Activated T-helper 1 cell treated with anti-CD3 and anti-CD28 coated beads, Interleukin-12 subunit alpha, Interleukin-12 subunit beta, Interleukin-2, Interleukin-4 antibody, amounts not matched to agents 30 ng/mL and 10 ng/mL and 1 ng/mL, durations not matched to agents 14 hours and 24 hours and 36 hours (primary cell): ENCODE data around the gene NPHP1. TPM values are rescaled to one million over a fixed set of nuclear protein-coding genes. Genes with fewer than 3 reads are reported as not detected.
"Not testable (repeated sequence)": the region's sequence is repeated elsewhere in the genome, so short reads cannot be mapped to it uniquely, and the experiment has no call there.

Experiments
- DNase-seq: peaks from one replicate; pipeline ENCODE4 v3.0.0; 2021; ENCODE audit warnings: low spot score
- H3K27ac Mint-ChIP-seq: one replicate; pipeline ENCODE4 v1.8.0; 2021; ENCODE audit warnings: mild to moderate bottlenecking, mixed read lengths
- H3K27me3 Mint-ChIP-seq: one replicate; pipeline ENCODE4 v1.8.0; 2022; ENCODE audit warnings: mild to moderate bottlenecking, moderate library complexity, mixed read lengths; ENCODE audit not compliant: insufficient read depth
- H3K36me3 Mint-ChIP-seq: one replicate; pipeline ENCODE4 v1.8.0; 2021; ENCODE audit warnings: low read depth, mixed read lengths
- H3K4me1 Mint-ChIP-seq: one replicate; pipeline ENCODE4 v1.8.0; 2021; ENCODE audit warnings: low read depth, mixed read lengths
- H3K4me3 Mint-ChIP-seq: one replicate; pipeline ENCODE4 v1.8.0; 2021; ENCODE audit warnings: mild to moderate bottlenecking, moderate library complexity, mixed read lengths
- H3K9me3 Mint-ChIP-seq: one replicate; pipeline ENCODE4 v1.8.0; 2021; ENCODE audit warnings: mixed read lengths
- intact Hi-C: fragments of 100-400 bp; cut with micrococcal nuclease; formaldehyde crosslinking; loops from one replicate; pipeline ENCODE4 v1.15.1; 2024
- total RNA-seq: library from RNA; stranded (reverse); gene quantifications from 2 replicates; pipeline ENCODE4 v1.2.3, GENCODE V29; 2022

NPHP1 gene
- total RNA-seq, 1 donor from 2014 or later = 0.70 TPM

DNA sequence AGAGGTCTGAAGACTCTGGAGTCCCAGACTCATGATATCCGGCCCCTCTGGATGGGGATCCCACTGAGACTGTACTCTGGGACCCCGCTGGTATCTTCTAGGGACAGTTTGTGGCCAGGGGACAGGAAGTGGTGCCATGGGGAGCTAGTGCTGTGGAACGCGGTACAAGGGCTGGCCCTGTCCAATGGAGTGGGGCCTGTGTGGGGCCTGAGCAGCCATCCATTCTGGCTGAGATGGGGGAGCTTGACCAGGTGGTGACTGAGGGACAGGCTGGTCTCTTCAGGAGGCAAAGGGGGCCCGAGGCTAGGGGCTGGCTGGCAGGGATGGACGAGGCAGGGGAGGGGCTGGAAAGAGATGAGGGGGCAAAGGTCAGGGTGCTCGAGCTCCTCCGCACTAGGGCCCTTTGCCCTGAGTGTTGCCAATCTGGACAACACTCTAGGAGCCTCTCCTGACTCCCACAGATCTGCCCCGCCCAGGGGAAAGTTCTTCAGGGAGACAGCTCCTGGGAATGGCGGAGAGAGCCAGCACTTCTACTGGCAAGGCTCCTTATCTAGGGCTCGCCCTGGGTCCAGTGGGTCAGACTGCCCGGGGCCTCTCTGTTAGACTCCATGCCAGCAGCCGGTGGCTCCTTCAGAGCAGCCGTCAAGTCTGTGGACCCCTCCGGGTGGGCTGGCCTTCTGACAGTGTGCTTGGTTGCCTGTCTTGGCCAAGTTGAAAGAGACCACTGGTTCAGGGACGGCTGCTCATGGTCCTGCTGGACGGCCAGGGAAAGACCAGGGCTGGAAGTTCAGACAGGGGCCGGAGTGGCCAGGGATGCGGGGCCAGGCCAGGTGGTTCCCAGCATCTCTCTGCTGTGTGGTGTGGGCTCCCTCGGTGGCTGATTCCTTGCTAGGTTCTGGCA, 101.5 kb downstream of the NPHP1 start:
- Mint-ChIP-seq H3K27me3 (peaks cover 14% of the 10 kb centered on the region), H3K27ac (no peak overlapping the region), H3K36me3 (no peaks in the 10 kb centered on the region), H3K9me3 (no peaks in the 10 kb centered on the region), H3K4me3 (no peak overlapping the region), H3K4me1 (peaks cover 14% of the 10 kb centered on the region)
- DNase-seq = no peak
- intact Hi-C loops = no loop called here

DNA sequence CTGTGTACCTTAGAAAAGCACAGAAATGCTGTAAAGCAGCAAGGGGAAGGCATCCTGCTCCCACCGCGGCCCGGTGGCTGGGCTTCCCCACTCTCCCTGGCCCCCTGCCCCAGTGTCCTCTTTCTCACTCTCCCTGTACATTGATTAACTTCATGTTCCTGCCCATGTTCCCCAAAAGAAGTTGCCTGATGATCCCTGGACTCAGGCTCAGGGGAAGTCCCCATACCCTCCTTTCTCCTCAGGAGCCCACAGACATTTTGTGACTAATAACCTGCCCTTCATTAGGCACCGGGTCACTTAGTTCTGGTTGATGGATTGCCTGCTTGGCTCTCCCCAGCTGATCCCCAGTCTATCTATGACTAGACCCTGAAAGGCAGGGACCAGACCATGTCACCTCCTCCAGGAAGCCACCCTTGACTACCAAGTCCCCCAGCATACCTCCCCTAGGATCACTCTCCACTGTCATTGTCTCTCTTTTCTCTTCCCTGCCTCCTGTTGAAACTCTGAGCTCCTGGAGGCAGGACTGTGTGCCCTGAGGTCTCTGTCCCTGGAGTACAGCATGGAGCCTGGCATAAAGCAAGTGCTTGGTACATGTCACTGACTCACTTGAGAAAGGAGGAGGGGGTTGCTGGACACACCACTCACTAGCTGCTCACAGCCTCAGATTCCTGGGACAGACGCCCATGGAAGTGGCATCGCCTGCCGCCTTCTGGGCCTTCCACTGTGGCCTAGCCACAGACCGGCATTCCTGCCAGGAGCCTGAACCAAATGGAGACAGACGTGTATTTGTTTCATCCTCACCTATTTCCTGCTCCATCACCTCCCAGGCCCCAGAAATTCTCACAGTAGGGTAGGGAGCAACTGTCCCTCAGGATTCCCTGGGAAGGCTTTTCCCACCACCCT, 102.7 kb downstream of the NPHP1 start:
- Mint-ChIP-seq H3K27ac (peak overlapping the region; percentile 23), H3K9me3 (no peaks in the 10 kb centered on the region), H3K4me1 (peaks cover 14% of the 10 kb centered on the region), H3K36me3 (no peaks in the 10 kb centered on the region), H3K27me3 (peaks cover 10% of the 10 kb centered on the region), H3K4me3 (no peak overlapping the region)
- DNase-seq = no peak
- intact Hi-C loops = no loop called here

- intact Hi-C loops = no loop called here
- H3K4me3 Mint-ChIP-seq = no peak overlapping the region
- H3K36me3 Mint-ChIP-seq = no peaks in the 10 kb centered on the region
- H3K9me3 Mint-ChIP-seq = no peaks in the 10 kb centered on the region
- peaks cover 10% of the 10 kb centered on the region for H3K27me3 Mint-ChIP-seq
- no peak overlapping the region for H3K27ac Mint-ChIP-seq
- H3K4me1 Mint-ChIP-seq = peaks cover 14% of the 10 kb centered on the region
- no peak for DNase-seq
Measured at GRCh38 chr2:110101280-110101844, 103.5 kb downstream of the NPHP1 start.

DNA sequence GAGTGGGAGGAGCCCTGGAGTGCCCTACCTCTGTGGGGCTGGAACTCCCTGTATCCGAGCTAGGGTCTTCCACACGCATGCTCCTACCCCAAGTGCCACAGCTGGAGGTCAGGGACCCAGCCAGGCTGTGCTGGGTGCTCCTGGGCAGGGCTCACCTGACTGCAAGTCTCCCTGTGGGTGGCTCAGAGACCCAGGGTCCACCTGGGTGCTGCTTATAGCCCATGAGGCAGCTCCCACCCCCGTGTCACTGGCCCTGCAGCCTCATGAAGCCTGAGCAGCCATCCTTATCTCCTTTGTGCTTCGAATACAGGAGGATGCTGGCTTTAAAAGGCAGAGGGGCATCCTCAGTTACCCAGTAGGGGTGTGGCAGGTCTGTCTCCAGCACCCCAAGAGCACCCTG, 103.9 kb downstream of the NPHP1 start:
- H3K4me1 Mint-ChIP-seq = peaks cover 14% of the 10 kb centered on the region
- H3K9me3 Mint-ChIP-seq, H3K4me3 Mint-ChIP-seq, intact Hi-C loops, H3K36me3 Mint-ChIP-seq, H3K27ac Mint-ChIP-seq, DNase-seq: not testable (repeated sequence)
- peaks cover 11% of the 10 kb centered on the region for H3K27me3 Mint-ChIP-seq

DNA sequence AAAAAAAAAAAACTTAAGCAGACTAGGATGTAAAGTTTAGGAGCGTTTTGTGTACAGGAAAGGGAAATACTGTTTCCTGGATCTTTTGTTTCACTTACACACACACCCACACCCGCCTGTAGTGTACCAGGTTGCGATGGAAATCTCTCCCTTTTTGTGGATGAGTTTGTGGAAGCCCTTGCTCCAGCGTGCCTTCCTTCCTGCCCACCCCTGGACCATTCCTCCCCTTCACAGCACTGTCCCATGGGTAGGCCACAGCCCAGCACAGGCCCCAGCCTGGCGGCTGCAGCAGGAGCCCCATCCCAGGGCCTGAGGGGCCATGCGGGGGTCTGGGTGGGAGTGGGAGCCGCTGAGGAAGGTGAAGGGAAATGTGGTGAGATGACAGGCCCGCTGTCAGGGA, 104.3 kb downstream of the NPHP1 start:
- intact Hi-C loops = no loop called here
- peaks cover 14% of the 10 kb centered on the region for H3K4me1 Mint-ChIP-seq

GRCh38 chr2:110099471-110100225, 105.2 kb downstream of the NPHP1 start:
- no peaks in the 10 kb centered on the region for H3K9me3 Mint-ChIP-seq
- H3K36me3 Mint-ChIP-seq = no peaks in the 10 kb centered on the region
- H3K27me3 Mint-ChIP-seq = peaks cover 11% of the 10 kb centered on the region
- no peak overlapping the region for H3K4me3 Mint-ChIP-seq
- peaks cover 14% of the 10 kb centered on the region for H3K4me1 Mint-ChIP-seq
- no peak for DNase-seq
- no peak overlapping the region for H3K27ac Mint-ChIP-seq
- intact Hi-C loops = no loop called here

More for the DNA sequence above, 104.3 kb downstream of the NPHP1 start:
- DNase-seq = no peak
- Mint-ChIP-seq H3K9me3 (no peaks in the 10 kb centered on the region), H3K27ac (no peak overlapping the region), H3K36me3 (no peaks in the 10 kb centered on the region), H3K27me3 (peaks cover 11% of the 10 kb centered on the region), H3K4me3 (no peak overlapping the region)

GRCh38 chr2:110099038-110099425, 105.8 kb downstream of the NPHP1 start:
- peaks cover 11% of the 10 kb centered on the region for H3K27me3 Mint-ChIP-seq
- H3K4me3 Mint-ChIP-seq = no peak overlapping the region
- intact Hi-C loops = no loop called here
- H3K36me3 Mint-ChIP-seq = no peaks in the 10 kb centered on the region
- no peak for DNase-seq
- peaks cover 14% of the 10 kb centered on the region for H3K4me1 Mint-ChIP-seq
- H3K9me3 Mint-ChIP-seq = no peaks in the 10 kb centered on the region
- H3K27ac Mint-ChIP-seq = no peak overlapping the region

GRCh38 chr2:110097506-110098220, 107.2 kb downstream of the NPHP1 start:
- Mint-ChIP-seq H3K36me3 (no peaks in the 10 kb centered on the region), H3K27me3 (peaks cover 11% of the 10 kb centered on the region), H3K27ac (no peak overlapping the region), H3K9me3 (no peaks in the 10 kb centered on the region), H3K4me3 (no peak overlapping the region), H3K4me1 (peaks cover 14% of the 10 kb centered on the region)
- intact Hi-C loops = no loop called here
- no peak for DNase-seq

GRCh38 chr2:110095994-110096633, 108.7 kb downstream of the NPHP1 start:
- DNase-seq = no peak
- no peak overlapping the region for H3K4me3 Mint-ChIP-seq
- H3K9me3 Mint-ChIP-seq = no peaks in the 10 kb centered on the region
- peaks cover 8% of the 10 kb centered on the region for H3K4me1 Mint-ChIP-seq
- H3K36me3 Mint-ChIP-seq = no peaks in the 10 kb centered on the region
- intact Hi-C loops = no loop called here
- peaks cover 11% of the 10 kb centered on the region for H3K27me3 Mint-ChIP-seq
- no peak overlapping the region for H3K27ac Mint-ChIP-seq

DNA sequence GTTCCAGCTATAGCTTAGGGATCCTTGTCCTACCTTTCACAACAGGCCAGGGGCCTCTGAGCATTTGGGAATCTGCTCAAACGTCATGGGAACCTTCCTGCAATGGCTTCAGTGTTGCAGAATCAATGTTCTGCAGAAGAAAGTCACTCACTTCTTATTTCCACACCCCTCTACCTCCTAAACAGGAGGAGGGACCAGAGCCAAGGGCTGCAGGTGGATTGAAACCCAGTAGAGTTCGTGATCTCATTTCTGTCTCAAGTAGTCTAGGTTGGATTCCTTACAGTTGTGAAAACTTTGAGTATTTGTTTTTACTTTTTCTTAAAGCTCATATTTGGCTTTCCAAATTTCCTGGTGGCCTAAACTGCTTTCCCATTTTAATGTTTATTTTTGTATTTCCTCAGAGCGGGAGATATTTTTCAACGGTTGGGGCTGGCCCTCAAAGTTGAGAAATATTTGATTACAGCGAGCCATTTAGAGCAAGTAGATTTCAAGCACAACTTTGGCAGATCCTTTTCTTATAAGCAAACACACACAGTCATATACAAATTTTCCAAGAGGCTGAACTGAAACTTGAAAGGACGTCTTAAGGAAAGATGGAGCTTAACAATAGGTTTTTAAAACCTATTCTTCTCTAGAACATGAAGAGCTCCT, 109.8 kb downstream of the NPHP1 start:
- intact Hi-C loops, H3K4me1 Mint-ChIP-seq, H3K36me3 Mint-ChIP-seq, H3K9me3 Mint-ChIP-seq, DNase-seq, H3K4me3 Mint-ChIP-seq, H3K27ac Mint-ChIP-seq, H3K27me3 Mint-ChIP-seq: not testable (repeated sequence)

DNA sequence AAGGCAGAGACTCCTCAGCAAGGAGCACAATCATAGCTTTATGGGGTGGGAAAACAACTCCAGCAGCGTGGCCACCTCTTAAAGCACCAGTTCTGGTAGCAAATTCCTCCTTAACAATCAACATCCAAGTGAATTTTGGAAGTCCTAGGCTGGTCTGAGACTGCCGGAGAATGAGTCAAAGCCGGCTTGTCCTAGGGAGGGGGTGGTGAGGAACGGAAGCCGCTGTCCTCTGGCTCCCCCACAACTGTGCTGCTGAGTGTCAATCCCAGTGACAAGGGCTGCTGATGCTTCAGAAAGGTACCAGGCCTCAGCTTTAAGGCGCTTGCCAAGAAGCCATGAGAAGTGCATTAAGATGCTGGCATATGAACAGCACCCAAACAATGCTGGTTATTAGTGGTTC, 110.9 kb downstream of the NPHP1 start:
- H3K27me3 Mint-ChIP-seq, H3K27ac Mint-ChIP-seq, H3K4me3 Mint-ChIP-seq, DNase-seq, intact Hi-C loops, H3K36me3 Mint-ChIP-seq, H3K4me1 Mint-ChIP-seq, H3K9me3 Mint-ChIP-seq: not testable (repeated sequence)
